HG02642 (cell line): Measurements from ENCODE around the gene PTGES2.

Experiments used
- ATAC-seq: cut with Tn5 transposase; IDR thresholded peaks from one replicate; pipeline ENCODE4 v1.9.1; 2021; ENCODE audit warnings: mild to moderate bottlenecking; ENCODE audit not compliant: unreplicated experiment, poor library complexity

PTGES2 gene

GRCh38 chr9:128127568-128127989 is at the start of gene PTGES2:
Gene PTGES2 (minus strand): TSS chr9:128127729. CDS start chr9:128127717, 12 bp downstream.
- ATAC-seq = peak; percentile 64

GRCh38 chr9:128175726-128176125 is 48.2 kb upstream of the PTGES2 start:
- no peak for ATAC-seq

GRCh38 chr9:128175102-128175563 is 47.6 kb upstream of the PTGES2 start:
- no peak for ATAC-seq

GRCh38 chr9:128174062-128174461 is 46.5 kb upstream of the PTGES2 start:
- ATAC-seq = no peak

GRCh38 chr9:128169925-128170324 is 42.4 kb upstream of the PTGES2 start:
- ATAC-seq = no peak

GRCh38 chr9:128169492-128169891 is 42.0 kb upstream of the PTGES2 start:
- no peak for ATAC-seq

- ATAC-seq = no peak
Observed at GRCh38 chr9:128168731-128169308, 41.3 kb upstream of the PTGES2 start.

GRCh38 chr9:128167209-128167608 is 39.7 kb upstream of the PTGES2 start:
- no peak for ATAC-seq

- ATAC-seq = no peak
Observed at GRCh38 chr9:128166169-128166568, 38.6 kb upstream of the PTGES2 start.

GRCh38 chr9:128164307-128164885 is 36.9 kb upstream of the PTGES2 start:
- ATAC-seq = no peak

GRCh38 chr9:128163523-128164306 is 36.2 kb upstream of the PTGES2 start:
- no peak for ATAC-seq

GRCh38 chr9:128163027-128163515 is 35.5 kb upstream of the PTGES2 start:
- no peak for ATAC-seq

- ATAC-seq = no peak
Observed at GRCh38 chr9:128162215-128163026, 34.9 kb upstream of the PTGES2 start.

- ATAC-seq = no peak
Observed at GRCh38 chr9:128161215-128161902, 33.8 kb upstream of the PTGES2 start.

- ATAC-seq = peak; percentile 5
Observed at GRCh38 chr9:128160603-128160987, 33.1 kb upstream of the PTGES2 start.

GRCh38 chr9:128159784-128160602 is 32.5 kb upstream of the PTGES2 start, which contains the start of gene BBLN:
Gene BBLN (plus strand): TSS chr9:128160265. CDS start chr9:128160408, 143 bp downstream.
- peak; percentile 80 for ATAC-seq

- peak; percentile 8 for ATAC-seq
Observed at GRCh38 chr9:128159522-128159783, 31.9 kb upstream of the PTGES2 start.

GRCh38 chr9:128155736-128156500 is 28.4 kb upstream of the PTGES2 start:
- no peak for ATAC-seq
